ENCODE measurements around the gene CMTM5. TPM values are rescaled to one million over a fixed set of nuclear protein-coding genes. Genes with fewer than 3 reads are reported as not detected.

The CMTM5 gene
- total RNA-seq, 4 donors from 2014 or later: 0.64 to 1.1 TPM; not detected in 2

DNA sequence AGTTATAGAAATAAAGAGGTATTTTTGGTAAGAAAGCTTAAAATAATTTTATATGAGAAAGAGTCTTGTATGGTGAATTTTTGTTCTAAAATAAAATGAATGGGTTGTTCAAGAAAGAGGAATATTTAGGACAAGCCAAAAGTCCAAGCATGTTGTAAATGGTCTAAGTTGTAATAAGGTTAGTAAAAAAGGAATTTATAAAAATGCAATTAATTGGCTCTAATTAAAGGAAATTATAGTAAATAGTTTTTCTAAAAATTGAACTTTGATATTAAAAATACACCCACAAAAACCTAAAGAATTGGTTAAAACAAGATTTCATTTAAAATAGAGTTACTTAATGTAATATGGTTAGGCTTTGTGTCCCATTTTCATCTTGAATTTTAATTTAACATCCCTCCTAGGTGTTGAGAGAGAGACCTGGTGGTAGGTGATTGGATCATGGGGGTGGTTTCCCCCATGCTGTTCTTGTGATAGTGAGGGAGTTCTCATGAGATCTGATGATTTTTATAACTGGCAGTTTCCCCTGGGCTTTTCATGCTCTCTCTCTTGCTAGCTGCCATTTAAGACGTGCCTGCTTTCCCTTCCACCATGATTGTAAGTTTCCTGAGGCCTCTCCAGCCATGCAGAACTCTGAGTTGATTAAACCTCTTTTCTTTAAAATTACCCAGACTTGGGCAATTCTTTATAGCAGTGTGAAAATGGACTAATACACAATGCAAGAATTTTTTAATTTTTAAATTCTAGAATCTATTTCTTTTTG lies 37.2 kb upstream of the CMTM5 start:
- TF ChIP-seq POLR2A (IDR thresholded peaks at IDR 0.05) (no peak), POLR2AphosphoS5 (IDR thresholded peaks at IDR 0.05) (no peak), EP300 (IDR thresholded peaks at IDR 0.05; ENCODE audit: low read depth) (no peak)
- TF ChIP-seq, protein P1, sequence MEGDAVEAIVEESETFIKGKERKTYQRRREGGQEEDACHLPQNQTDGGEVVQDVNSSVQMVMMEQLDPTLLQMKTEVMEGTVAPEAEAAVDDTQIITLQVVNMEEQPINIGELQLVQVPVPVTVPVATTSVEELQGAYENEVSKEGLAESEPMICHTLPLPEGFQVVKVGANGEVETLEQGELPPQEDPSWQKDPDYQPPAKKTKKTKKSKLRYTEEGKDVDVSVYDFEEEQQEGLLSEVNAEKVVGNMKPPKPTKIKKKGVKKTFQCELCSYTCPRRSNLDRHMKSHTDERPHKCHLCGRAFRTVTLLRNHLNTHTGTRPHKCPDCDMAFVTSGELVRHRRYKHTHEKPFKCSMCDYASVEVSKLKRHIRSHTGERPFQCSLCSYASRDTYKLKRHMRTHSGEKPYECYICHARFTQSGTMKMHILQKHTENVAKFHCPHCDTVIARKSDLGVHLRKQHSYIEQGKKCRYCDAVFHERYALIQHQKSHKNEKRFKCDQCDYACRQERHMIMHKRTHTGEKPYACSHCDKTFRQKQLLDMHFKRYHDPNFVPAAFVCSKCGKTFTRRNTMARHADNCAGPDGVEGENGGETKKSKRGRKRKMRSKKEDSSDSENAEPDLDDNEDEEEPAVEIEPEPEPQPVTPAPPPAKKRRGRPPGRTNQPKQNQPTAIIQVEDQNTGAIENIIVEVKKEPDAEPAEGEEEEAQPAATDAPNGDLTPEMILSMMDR (IDR thresholded peaks at IDR 0.05): no peak
- Histone ChIP-seq H3K9me3 (peaks cover 0 to 4% of the 10 kb centered on the region in 2 donors), H3K27ac (no peak overlapping the region), H3K27me3 (peaks cover 9% of the 10 kb centered on the region), H3K36me3 (no peaks in the 10 kb centered on the region), H3K4me1 (no peaks in the 10 kb centered on the region), H3K4me3 (no peak overlapping the region)
- no peak for DNase-seq
- intact Hi-C loops (cut with DNase I; ENCODE audit: low total_unique reads) (no loop called here), in situ Hi-C loops (cut with MboI; ENCODE audit: low pct_ligation_motif_present in 1 of 4, low pct_unique_long_range_greater_than_20kb in 1 of 4, low sequenced_read_pairs in 3 of 4) (loop anchor here in 2 of 4 donors (25.0 kb wide), 1 partner anchor 223 kb away; the partner anchor contains the start of genes AP1G2 (in 2 of the 2), THTPA (in 2 of the 2) and ZFHX2 (in 2 of the 2))
- 40 to 76% methylated on average over 1 of the region's 1 CpG for WGBS, 2 donors (ENCODE audit: low coverage in 1 of 2)

DNA sequence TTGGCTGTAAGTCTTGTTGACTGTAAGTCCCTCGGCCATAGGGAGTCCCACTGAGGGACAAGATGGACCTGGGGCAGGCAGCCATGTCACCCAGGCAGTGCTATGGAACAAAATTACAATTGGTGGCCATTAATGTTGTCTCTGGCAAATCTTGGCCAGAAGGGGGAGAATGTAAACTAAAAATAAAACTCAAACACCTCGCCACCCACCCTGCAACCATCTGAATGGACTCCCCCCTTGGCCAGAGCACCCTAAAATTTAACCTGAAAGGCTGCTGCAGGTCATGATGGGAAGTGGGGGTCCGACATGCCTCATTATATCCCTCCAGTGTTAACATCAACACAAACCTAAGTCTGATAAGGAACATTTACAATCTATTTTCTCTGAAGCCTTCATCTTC lies 32.4 kb upstream of the CMTM5 start:
- Histone ChIP-seq H3K4me1 (no peaks in the 10 kb centered on the region), H3K27ac (no peak overlapping the region), H3K36me3 (no peaks in the 10 kb centered on the region), H3K27me3 (peaks cover 5% of the 10 kb centered on the region), H3K4me3 (no peak overlapping the region), H3K9me3 (peaks cover 0 to 4% of the 10 kb centered on the region in 2 donors)
- TF ChIP-seq, protein P1 (IDR thresholded peaks at IDR 0.05): no peak
- TF ChIP-seq EP300 (IDR thresholded peaks at IDR 0.05; ENCODE audit: low read depth) (no peak), POLR2A (IDR thresholded peaks at IDR 0.05) (no peak), POLR2AphosphoS5 (IDR thresholded peaks at IDR 0.05) (no peak)
- WGBS, 2 donors (ENCODE audit: low coverage in 1 of 2): 48 to 63% methylated on average over 3 of the region's 3 CpGs
- no peak for DNase-seq
- intact Hi-C loops (cut with DNase I; ENCODE audit: low total_unique reads): no loop called here
- in situ Hi-C loops (cut with MboI; ENCODE audit: low pct_ligation_motif_present in 1 of 4, low pct_unique_long_range_greater_than_20kb in 1 of 4, low sequenced_read_pairs in 3 of 4): loop anchor here in 2 of 4 donors (25.0 kb wide), 1 partner anchor 218 kb away; the partner anchor contains the start of genes AP1G2 (in 2 of the 2), THTPA (in 2 of the 2) and ZFHX2 (in 2 of the 2)

DNA sequence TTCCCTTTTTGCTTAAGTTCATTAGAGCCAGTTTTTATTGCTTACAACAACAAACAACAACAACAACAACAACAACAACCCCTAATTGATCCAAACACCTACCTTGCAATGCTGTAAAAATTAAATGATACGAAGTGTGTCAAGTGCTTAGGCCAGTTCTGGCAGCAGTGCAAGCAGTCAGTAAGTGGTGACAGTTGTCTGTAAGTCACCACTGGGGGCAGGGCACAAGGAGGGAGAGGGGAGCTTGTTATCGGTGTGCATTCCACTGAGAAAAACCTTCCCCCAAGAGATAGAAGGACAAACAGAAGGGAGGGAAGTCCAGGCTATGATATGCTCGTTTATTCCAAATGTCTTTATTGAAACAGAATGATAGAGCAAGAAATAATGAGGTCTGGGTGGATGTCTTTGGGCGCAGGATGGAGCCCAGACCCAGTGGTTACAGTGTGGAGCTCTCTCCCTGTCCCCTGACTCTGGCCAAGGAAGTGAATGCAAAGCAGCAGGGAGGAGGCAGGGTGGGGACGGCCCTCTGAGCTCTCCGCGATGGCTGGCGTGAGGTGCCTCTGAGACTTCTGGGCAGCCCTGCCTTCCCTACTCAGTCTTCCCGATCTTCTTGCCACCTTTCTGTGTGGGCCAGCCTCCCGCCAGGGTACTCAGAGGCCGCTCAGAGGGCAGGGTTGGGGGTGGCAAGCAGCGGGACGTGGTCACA lies 30.7 kb upstream of the CMTM5 start:
- Histone ChIP-seq H3K9me3 (no peaks in the 10 kb centered on the region), H3K4me1 (no peaks in the 10 kb centered on the region), H3K27me3 (peaks cover 9% of the 10 kb centered on the region), H3K27ac (no peak overlapping the region), H3K36me3 (no peaks in the 10 kb centered on the region), H3K4me3 (no peak overlapping the region)
- in situ Hi-C loops (cut with MboI; ENCODE audit: low pct_ligation_motif_present in 1 of 4, low pct_unique_long_range_greater_than_20kb in 1 of 4, low sequenced_read_pairs in 3 of 4): loop anchor here in 2 of 4 donors (25.0 kb wide), 1 partner anchor 216 kb away; the partner anchor contains the start of genes AP1G2 (in 2 of the 2), THTPA (in 2 of the 2) and ZFHX2 (in 2 of the 2)
- TF ChIP-seq POLR2A (IDR thresholded peaks at IDR 0.05) (no peak), POLR2AphosphoS5 (IDR thresholded peaks at IDR 0.05) (no peak), EP300 (IDR thresholded peaks at IDR 0.05; ENCODE audit: low read depth) (no peak)
- TF ChIP-seq, protein P1 (IDR thresholded peaks at IDR 0.05): no peak
- no peak for DNase-seq
- intact Hi-C loops (cut with DNase I; ENCODE audit: low total_unique reads): no loop called here
- 60 to 81% methylated on average over 3 to 13 of the region's 13 CpGs for WGBS, 2 donors (ENCODE audit: low coverage in 1 of 2)

Data from transverse colon (tissue), 4 donors.